Osteoblast (primary cell): ENCODE measurements around the gene IL4R. TPM values are rescaled to one million over a fixed set of nuclear protein-coding genes. Genes with fewer than 3 reads are reported as not detected.

Source experiments
- DNase-seq: peaks from one replicate; pipeline ENCODE4 v3.0.0; 2011; ENCODE audit warnings: low spot score, mixed read lengths; ENCODE audit not compliant: insufficient read length; ENCODE audit errors: missing footprints
- H2AFZ ChIP-seq: 2 replicates; pipeline ENCODE4 v1.6.0; 2011; ENCODE audit warnings: mild to moderate bottlenecking, low read length
- H3K27ac ChIP-seq: 2 replicates; pipeline ENCODE4 v1.5.1; 2011; ENCODE audit warnings: mild to moderate bottlenecking, low read depth, low read length, moderate library complexity
- H3K27me3 ChIP-seq: 2 replicates; pipeline ENCODE4 v1.6.0; 2012; ENCODE audit warnings: mild to moderate bottlenecking, control low read depth, inconsistent platforms, low read length, moderate library complexity; ENCODE audit not compliant: insufficient read depth
- H3K36me3 ChIP-seq: 2 replicates; pipeline ENCODE4 v1.5.1; 2011; ENCODE audit warnings: mild to moderate bottlenecking, low read length, control low read depth, moderate library complexity; ENCODE audit not compliant: insufficient read depth
- H3K4me1 ChIP-seq: 2 replicates; pipeline ENCODE4 v1.5.1; 2011; ENCODE audit warnings: mild to moderate bottlenecking, low read length, control low read depth, moderate library complexity; ENCODE audit not compliant: insufficient read depth
- H3K4me2 ChIP-seq: 2 replicates; pipeline ENCODE4 v1.6.0; 2011; ENCODE audit warnings: mild to moderate bottlenecking, low read length; ENCODE audit not compliant: insufficient read depth
- H3K4me3 ChIP-seq: fragments of 200-600 bp; sonication (generic); 3 replicates; pipeline ENCODE4 v1.5.1; 2012; ENCODE audit warnings: mild to moderate bottlenecking, low read length, inconsistent platforms; ENCODE audit not compliant: insufficient read depth
- H3K79me2 ChIP-seq: 2 replicates; pipeline ENCODE4 v1.6.0; 2012; ENCODE audit warnings: mild to moderate bottlenecking, low read length, control low read depth, inconsistent platforms; ENCODE audit not compliant: insufficient read depth
- H3K9me3 ChIP-seq: 2 replicates; pipeline ENCODE4 v1.5.1; 2011; ENCODE audit warnings: low read depth, low read length, control low read depth
- H4K20me1 ChIP-seq: 2 replicates; pipeline ENCODE4 v1.6.0; 2012; ENCODE audit warnings: mild to moderate bottlenecking, low read length, control low read depth; ENCODE audit not compliant: insufficient read depth
- total RNA-seq: library from RNA; depleted of rRNA; stranded (reverse); fragments of >200 nt; gene quantifications from 2 replicates; pipeline ENCODE4 v1.2.3, GENCODE V29; 2012
- TF ChIP-seq, protein P1 (sequence below): IDR thresholded peaks from 2 replicates; pipeline ENCODE4 v1.5.1; 2011; ENCODE audit warnings: mild to moderate bottlenecking, low read depth, low read length, moderate library complexity; ENCODE audit errors: extremely low read depth

The IL4R gene
- total RNA-seq, 1 donor, result 32.9 TPM

DNA sequence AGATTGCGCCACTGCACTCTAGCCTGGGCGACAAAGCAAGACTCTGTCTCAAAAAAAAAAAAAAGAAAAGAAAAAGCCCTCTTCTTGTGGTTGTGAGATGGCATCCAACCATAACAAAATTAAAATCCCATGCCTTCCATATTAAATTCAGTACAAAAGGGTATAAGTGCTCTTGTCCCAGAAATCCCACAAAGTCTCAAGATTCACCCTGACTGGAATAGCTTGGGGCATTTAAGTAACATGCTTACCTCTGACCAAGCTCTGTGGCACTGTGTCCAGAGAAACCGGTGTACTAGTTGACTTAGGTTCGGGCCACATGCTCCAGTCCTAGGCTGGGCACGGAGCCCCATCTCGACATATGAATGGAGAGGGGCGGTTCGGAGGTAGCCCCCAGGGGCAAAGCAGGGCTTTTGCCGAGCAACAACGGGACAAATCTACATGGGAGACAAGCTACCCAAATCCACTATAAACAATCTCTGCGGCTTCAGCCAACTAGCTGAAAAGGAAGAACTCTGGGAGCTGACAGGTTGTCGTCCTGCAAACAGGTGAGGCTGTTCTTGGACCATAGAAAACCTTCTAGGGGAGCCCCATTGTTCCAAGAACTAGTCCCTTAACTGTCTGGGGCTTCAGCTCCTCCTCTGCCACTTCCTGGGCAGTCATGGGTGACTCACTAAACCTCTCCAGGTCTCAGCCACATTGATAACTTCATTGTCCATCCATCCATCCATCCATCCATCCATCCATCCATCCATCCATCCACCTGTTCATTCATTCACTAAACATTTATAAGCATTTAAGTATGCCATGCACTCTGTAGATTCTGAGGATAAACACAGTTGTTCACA lies 10.3 kb upstream of the IL4R start:
- no peaks in the 10 kb centered on the region for H3K9me3 ChIP-seq
- peak overlapping the region; percentile 34 for H3K4me2 ChIP-seq
- no peak overlapping the region for H3K4me3 ChIP-seq
- H3K4me1 ChIP-seq, result peaks cover 6% of the 10 kb centered on the region
- TF ChIP-seq, protein P1, sequence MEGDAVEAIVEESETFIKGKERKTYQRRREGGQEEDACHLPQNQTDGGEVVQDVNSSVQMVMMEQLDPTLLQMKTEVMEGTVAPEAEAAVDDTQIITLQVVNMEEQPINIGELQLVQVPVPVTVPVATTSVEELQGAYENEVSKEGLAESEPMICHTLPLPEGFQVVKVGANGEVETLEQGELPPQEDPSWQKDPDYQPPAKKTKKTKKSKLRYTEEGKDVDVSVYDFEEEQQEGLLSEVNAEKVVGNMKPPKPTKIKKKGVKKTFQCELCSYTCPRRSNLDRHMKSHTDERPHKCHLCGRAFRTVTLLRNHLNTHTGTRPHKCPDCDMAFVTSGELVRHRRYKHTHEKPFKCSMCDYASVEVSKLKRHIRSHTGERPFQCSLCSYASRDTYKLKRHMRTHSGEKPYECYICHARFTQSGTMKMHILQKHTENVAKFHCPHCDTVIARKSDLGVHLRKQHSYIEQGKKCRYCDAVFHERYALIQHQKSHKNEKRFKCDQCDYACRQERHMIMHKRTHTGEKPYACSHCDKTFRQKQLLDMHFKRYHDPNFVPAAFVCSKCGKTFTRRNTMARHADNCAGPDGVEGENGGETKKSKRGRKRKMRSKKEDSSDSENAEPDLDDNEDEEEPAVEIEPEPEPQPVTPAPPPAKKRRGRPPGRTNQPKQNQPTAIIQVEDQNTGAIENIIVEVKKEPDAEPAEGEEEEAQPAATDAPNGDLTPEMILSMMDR, result no peak
- no peaks in the 10 kb centered on the region for H3K27me3 ChIP-seq
- H3K36me3 ChIP-seq, result no peaks in the 10 kb centered on the region
- peak overlapping the region; percentile 0 for H2AFZ ChIP-seq
- H4K20me1 ChIP-seq, result no peaks in the 10 kb centered on the region
- no peak for DNase-seq
- no peaks in the 10 kb centered on the region for H3K79me2 ChIP-seq
- no peak overlapping the region for H3K27ac ChIP-seq

DNA sequence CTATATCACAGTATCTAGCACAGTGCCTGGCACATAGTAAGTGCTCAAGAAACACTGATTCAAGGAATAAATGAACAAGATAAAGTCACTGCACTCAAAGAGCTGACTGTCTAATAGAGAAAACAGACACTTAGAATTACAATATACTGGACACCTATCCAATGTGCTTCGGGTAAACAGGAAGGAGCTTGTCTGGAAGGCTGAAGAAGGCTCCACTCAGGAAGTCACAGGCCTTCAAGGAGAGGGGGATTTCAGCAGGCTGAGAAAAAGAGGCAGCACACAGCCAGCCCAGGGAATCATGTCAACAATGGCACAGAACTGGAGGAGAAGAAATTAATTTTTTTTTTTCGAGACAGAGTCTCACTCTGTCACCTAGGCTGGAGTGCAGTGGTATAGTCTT lies 9.7 kb upstream of the IL4R start:
- Histone ChIP-seq H3K27me3 (no peaks in the 10 kb centered on the region), H2AFZ (no peak overlapping the region), H4K20me1 (no peaks in the 10 kb centered on the region), H3K36me3 (no peaks in the 10 kb centered on the region), H3K27ac (no peak overlapping the region), H3K4me1 (peaks cover 6% of the 10 kb centered on the region), H3K9me3 (no peaks in the 10 kb centered on the region), H3K4me2 (no peak overlapping the region), H3K79me2 (no peaks in the 10 kb centered on the region), H3K4me3 (no peak overlapping the region)
- no peak for DNase-seq
- TF ChIP-seq, protein P1, result no peak

DNA sequence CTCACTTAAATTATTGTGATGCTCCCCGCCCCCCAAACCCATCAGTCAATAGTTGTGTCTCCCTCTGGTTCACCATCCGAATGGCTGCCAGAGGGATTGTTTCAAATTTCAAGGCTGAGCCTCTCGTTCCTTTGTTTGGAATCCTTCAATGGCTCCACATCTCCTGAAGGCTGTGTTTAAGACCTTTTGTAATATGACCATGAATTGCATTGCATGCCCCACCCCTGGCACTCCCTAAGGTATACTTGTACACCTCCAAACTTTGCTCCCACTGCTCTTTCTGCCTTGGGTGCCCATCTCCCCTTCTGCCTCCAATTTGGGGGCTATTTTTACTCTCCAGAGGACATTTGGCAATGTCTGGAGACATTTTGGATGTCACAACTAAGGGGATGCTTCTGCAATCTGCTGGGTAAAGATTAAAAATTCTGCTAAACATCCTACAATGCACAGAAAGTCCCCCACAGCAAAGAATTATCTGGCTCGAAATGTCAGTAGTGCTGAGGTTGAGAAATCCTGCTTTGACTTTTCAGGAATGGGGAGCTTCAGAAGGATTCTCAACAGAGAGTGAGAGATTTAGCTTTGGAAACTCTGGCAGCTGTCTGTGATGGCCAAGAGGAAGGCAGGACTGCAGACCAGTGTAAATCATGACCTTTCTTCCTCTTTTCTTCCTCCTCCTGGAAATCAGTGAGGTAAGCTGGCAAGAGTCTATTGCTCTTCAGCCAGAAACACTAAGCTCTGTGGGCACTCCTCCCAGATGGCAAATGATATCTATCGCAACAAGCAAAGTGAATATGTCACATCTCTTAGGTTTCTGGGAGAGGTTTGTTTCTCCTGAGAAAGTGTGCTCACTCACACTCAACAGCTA lies 8.7 kb upstream of the IL4R start:
- Histone ChIP-seq H3K27ac (no peak overlapping the region), H3K4me3 (no peak overlapping the region), H2AFZ (no peak overlapping the region), H4K20me1 (no peaks in the 10 kb centered on the region), H3K4me1 (peaks cover 6% of the 10 kb centered on the region), H3K36me3 (no peaks in the 10 kb centered on the region), H3K9me3 (no peaks in the 10 kb centered on the region), H3K79me2 (no peaks in the 10 kb centered on the region), H3K4me2 (no peak overlapping the region), H3K27me3 (no peaks in the 10 kb centered on the region)
- TF ChIP-seq, protein P1, result no peak
- DNase-seq, result no peak
